ENCODE data around the gene LDLRAD3. TPM values are rescaled to one million over a fixed set of nuclear protein-coding genes. Genes with fewer than 3 reads are reported as not detected.

LDLRAD3 gene
- total RNA-seq, 1 experiment from 2014 or later = 12.1 TPM

- Mint-ChIP-seq H3K4me3 (no peak overlapping the region), H3K9me3 (no peaks in the 10 kb centered on the region), H3K27ac (peak overlapping the region in 2 of 3 experiments; percentile 14 to 49; a peak in 3 of 7 replicates), H3K4me1 (peaks cover 30 to 34% of the 10 kb centered on the region in 2 experiments), H3K36me3 (ENCODE audit: insufficient read depth in 1 of 3, low read depth in 3 of 3) (peaks cover 0 to 2% (median 0%) of the 10 kb centered on the region in 3 experiments; a peak in 2 of 7 replicates), H3K27me3 (ENCODE audit: low read depth) (no peaks in the 10 kb centered on the region)
- Histone ChIP-seq H4K8ac (replicated peaks; ENCODE audit: insufficient read length, low read depth, low read length) (no peak overlapping the region), H4K91ac (ENCODE audit: insufficient read length, low read depth, low read length) (no peak overlapping the region), H2AFZ (ENCODE audit: low read length) (no peak overlapping the region), H3K4ac (ENCODE audit: low read depth, low read length) (no peak overlapping the region), H3K23me2 (ENCODE audit: insufficient read length, low read depth, low read length, poor library complexity, severe bottlenecking) (no peaks in the 10 kb centered on the region), H3K79me2 (ENCODE audit: insufficient read depth, low read length) (no peaks in the 10 kb centered on the region), H3K9ac (ENCODE audit: extremely low read depth, insufficient read length, low read length) (no peak overlapping the region), H3K56ac (ENCODE audit: insufficient read length, low read depth, low read length) (no peak overlapping the region), H3K9me3 (ENCODE audit: control insufficient read depth, low read depth, low read length) (no peaks in the 10 kb centered on the region), H2BK15ac (ENCODE audit: low read depth, low read length) (no peak overlapping the region), H2AK5ac (ENCODE audit: insufficient read length, low read length) (no peak overlapping the region), H2BK20ac (ENCODE audit: low read depth, low read length, poor library complexity, severe bottlenecking) (no peak overlapping the region), H3K14ac (ENCODE audit: insufficient read depth, low read length) (no peak overlapping the region), H2BK120ac (ENCODE audit: low read depth, low read length, poor library complexity, severe bottlenecking) (no peak overlapping the region), H3K4me1 (ENCODE audit: insufficient read depth, low read length) (peaks cover 10% of the 10 kb centered on the region; the same call in 1 of the 2 replicates), H4K20me1 (ENCODE audit: control insufficient read depth, insufficient read depth, insufficient read length) (no peaks in the 10 kb centered on the region), H3K23ac (ENCODE audit: insufficient read length, low read depth, low read length) (no peak overlapping the region), H2BK5ac (ENCODE audit: insufficient read length, low read length) (no peak overlapping the region), H3K79me1 (ENCODE audit: insufficient read depth, low read depth, low read length, poor library complexity, severe bottlenecking) (no peaks in the 10 kb centered on the region), H2BK12ac (ENCODE audit: insufficient read length, low read depth, low read length) (no peak overlapping the region), H3K18ac (ENCODE audit: insufficient read length, low read depth, low read length) (no peak overlapping the region), H3T11ph (ENCODE audit: low read length) (no peak overlapping the region), H4K5ac (ENCODE audit: insufficient read length, low read depth, low read length) (no peak overlapping the region), H3K4me2 (ENCODE audit: insufficient read depth, insufficient read length, low read length) (no peak overlapping the region), H3K27me3 (ENCODE audit: insufficient read depth, low read length) (no peaks in the 10 kb centered on the region), H3K27ac (ENCODE audit: insufficient read length, low read depth, low read length) (no peak overlapping the region)
- DNase-seq = no peak
- no peak for TF ChIP-seq CTCF (conservative IDR thresholded peaks at IDR 0.05)
- WGBS (ENCODE audit: extremely low coverage, insufficient read length, low lambda C conversion rate) = no CpG with 5 or more reads among the region's 7 CpGs
These were observed 208.2 kb downstream of the LDLRAD3 start for GRCh38 chr11:36151933-36152580.
